HCT116 (cell line): Measurements from ENCODE around the gene MANBA.
A peak's percentile ranks its signal among the peaks of the same experiment; 100 is the strongest.

Source experiments
- CEBPB ChIP-seq: IDR thresholded peaks from 2 replicates; pipeline ENCODE4 v1.6.1; 2012; ENCODE audit warnings: low read depth
- EZH2 ChIP-seq: fragments of 200-600 bp; sonication (generic); IDR thresholded peaks from 2 replicates; pipeline ENCODE4 v1.6.1; 2017; ENCODE audit warnings: antibody characterized with exemption, mixed run types
- EZH2phosphoT487 ChIP-seq: fragments of 200-600 bp; IDR thresholded peaks from 2 replicates; pipeline ENCODE4 v1.6.1; 2018; ENCODE audit warnings: antibody characterized with exemption, borderline replicate concordance
- JUND ChIP-seq: IDR thresholded peaks from 2 replicates; pipeline ENCODE4 v1.6.1; 2012
- MAX ChIP-seq: IDR thresholded peaks from 2 replicates; pipeline ENCODE4 v1.6.1; 2012
- POLR2A ChIP-seq: IDR thresholded peaks from 2 replicates; pipeline ENCODE4 v1.7.0; 2011; ENCODE audit warnings: borderline replicate concordance; ENCODE audit not compliant: insufficient read depth, insufficient read length; ENCODE audit errors: extremely low read depth
- POLR2AphosphoS5 ChIP-seq: IDR thresholded peaks from 2 replicates; pipeline ENCODE4 v1.6.1; 2011; ENCODE audit warnings: mild to moderate bottlenecking, low read depth, low read length, moderate library complexity
- RAD21 ChIP-seq: IDR thresholded peaks from 2 replicates; pipeline ENCODE4 v1.6.1; 2012; ENCODE audit warnings: low read depth, mild to moderate bottlenecking
- SIN3A ChIP-seq: IDR thresholded peaks from 2 replicates; pipeline ENCODE4 v1.6.1; 2012; ENCODE audit warnings: low read depth
- ZNF274 ChIP-seq: fragments of 200-500 bp; sonication (Bioruptor generic); IDR thresholded peaks from 2 replicates; pipeline ENCODE4 v1.6.1; 2014; ENCODE audit warnings: mild to moderate bottlenecking, low read depth, low read length, inconsistent platforms
- TF ChIP-seq, protein P1 (sequence below), 3 experiments: fragments of 200-600 bp in 1 of 3; sonication (generic) in 1 of 3; IDR thresholded peaks in 2 of 3; conservative IDR thresholded peaks in 1 of 3; 2 replicates each; pipeline ENCODE4 v1.5.1; 2012 to 2017; ENCODE audit warnings: low read depth in 2 of 3, low read length in 2 of 3, antibody characterized with exemption in 1 of 3, borderline replicate concordance in 1 of 3, control low read depth in 1 of 3, mild to moderate bottlenecking in 1 of 3, mixed read lengths in 1 of 3, mixed run types in 1 of 3, moderate library complexity in 1 of 3; ENCODE audit not compliant: insufficient read depth in 1 of 3
- TF ChIP-seq, protein P2 (sequence below): IDR thresholded peaks from 2 replicates; pipeline ENCODE4 v1.6.1; 2012
- TF ChIP-seq, protein P3 (sequence below): IDR thresholded peaks from 2 replicates; pipeline ENCODE4 v1.6.1; 2011; ENCODE audit warnings: mild to moderate bottlenecking, low read length, moderate library complexity; ENCODE audit not compliant: insufficient replicate concordance; ENCODE audit errors: extremely low read depth

- TF ChIP-seq, protein P1, sequence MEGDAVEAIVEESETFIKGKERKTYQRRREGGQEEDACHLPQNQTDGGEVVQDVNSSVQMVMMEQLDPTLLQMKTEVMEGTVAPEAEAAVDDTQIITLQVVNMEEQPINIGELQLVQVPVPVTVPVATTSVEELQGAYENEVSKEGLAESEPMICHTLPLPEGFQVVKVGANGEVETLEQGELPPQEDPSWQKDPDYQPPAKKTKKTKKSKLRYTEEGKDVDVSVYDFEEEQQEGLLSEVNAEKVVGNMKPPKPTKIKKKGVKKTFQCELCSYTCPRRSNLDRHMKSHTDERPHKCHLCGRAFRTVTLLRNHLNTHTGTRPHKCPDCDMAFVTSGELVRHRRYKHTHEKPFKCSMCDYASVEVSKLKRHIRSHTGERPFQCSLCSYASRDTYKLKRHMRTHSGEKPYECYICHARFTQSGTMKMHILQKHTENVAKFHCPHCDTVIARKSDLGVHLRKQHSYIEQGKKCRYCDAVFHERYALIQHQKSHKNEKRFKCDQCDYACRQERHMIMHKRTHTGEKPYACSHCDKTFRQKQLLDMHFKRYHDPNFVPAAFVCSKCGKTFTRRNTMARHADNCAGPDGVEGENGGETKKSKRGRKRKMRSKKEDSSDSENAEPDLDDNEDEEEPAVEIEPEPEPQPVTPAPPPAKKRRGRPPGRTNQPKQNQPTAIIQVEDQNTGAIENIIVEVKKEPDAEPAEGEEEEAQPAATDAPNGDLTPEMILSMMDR (IDR thresholded peaks at IDR 0.05 in 2 of 3, conservative IDR thresholded peaks at IDR 0.05 in 1 of 3; ENCODE audit: borderline replicate concordance in 1 of 3, insufficient read depth in 1 of 3, low read depth in 2 of 3, low read length in 2 of 3) = no peak
- TF ChIP-seq CEBPB (no peak), POLR2A (no peak), EZH2phosphoT487 (no peak), MAX (no peak), POLR2AphosphoS5 (no peak), SIN3A (no peak), JUND (peak; percentile 51), RAD21 (no peak), EZH2 (no peak), ZNF274 (no peak)
- TF ChIP-seq, protein P2, sequence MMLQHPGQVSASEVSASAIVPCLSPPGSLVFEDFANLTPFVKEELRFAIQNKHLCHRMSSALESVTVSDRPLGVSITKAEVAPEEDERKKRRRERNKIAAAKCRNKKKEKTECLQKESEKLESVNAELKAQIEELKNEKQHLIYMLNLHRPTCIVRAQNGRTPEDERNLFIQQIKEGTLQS = no peak
- TF ChIP-seq, protein P3, sequence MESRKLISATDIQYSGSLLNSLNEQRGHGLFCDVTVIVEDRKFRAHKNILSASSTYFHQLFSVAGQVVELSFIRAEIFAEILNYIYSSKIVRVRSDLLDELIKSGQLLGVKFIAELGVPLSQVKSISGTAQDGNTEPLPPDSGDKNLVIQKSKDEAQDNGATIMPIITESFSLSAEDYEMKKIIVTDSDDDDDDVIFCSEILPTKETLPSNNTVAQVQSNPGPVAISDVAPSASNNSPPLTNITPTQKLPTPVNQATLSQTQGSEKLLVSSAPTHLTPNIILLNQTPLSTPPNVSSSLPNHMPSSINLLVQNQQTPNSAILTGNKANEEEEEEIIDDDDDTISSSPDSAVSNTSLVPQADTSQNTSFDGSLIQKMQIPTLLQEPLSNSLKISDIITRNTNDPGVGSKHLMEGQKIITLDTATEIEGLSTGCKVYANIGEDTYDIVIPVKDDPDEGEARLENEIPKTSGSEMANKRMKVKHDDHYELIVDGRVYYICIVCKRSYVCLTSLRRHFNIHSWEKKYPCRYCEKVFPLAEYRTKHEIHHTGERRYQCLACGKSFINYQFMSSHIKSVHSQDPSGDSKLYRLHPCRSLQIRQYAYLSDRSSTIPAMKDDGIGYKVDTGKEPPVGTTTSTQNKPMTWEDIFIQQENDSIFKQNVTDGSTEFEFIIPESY = no peak
Measured at GRCh38 chr4:102684610-102685052, 76.1 kb downstream of the MANBA start.
